GM21825 (cell line): ENCODE measurements around the gene GCA.
A peak's percentile ranks its signal among the peaks of the same experiment; 100 is the strongest.

Source experiments
- ATAC-seq: cut with Tn5 transposase; IDR thresholded peaks from one replicate; pipeline ENCODE4 v1.9.1; 2021; ENCODE audit warnings: mild to moderate bottlenecking, moderate library complexity; ENCODE audit not compliant: unreplicated experiment

The GCA gene, protein sequence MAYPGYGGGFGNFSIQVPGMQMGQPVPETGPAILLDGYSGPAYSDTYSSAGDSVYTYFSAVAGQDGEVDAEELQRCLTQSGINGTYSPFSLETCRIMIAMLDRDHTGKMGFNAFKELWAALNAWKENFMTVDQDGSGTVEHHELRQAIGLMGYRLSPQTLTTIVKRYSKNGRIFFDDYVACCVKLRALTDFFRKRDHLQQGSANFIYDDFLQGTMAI

DNA sequence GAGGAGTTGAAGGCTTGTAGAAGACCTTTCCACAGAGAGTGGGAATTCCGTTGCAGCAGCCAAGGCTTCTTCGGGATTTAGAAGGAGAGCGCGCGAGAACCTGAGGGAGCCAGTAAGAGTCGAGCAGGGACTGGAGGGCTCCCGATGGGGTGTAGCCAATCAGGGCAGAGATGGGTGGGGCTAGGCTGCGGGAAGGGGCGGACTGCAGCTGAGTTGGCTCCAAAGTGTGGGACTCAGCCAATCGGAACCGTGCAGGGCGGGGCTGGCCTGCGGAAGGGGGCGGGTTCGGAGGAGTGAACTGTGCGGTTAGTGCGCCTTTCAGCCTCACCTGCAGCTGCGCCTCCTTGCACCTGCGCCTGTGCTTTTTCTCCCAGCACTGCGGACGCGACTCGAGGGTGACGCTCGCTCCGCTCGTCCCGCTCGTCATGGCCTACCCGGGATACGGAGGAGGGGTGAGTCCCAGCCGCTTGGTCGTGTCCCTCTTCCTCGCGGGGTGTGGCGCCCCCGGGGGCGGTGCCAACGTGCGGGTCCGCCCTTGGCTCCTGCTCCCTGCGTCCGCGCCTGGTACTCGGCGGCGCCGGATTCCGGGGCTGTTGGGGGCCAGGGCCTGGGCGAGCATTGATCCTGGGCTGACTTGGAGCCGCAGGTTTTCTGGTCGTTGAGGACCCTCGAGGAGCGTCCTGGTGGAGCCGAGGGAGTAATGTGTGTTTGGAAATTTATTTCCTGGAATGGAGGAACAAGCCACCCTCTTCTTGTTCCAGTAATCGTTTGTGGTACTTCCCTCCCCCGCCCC lies at the start of gene GCA:
Gene GCA, plus strand, starts transcription at position 309 of the 793 bp plus-strand sequence. Its CDS starts 117 bp downstream, at position 426.
- ATAC-seq, result peak; percentile 99

DNA sequence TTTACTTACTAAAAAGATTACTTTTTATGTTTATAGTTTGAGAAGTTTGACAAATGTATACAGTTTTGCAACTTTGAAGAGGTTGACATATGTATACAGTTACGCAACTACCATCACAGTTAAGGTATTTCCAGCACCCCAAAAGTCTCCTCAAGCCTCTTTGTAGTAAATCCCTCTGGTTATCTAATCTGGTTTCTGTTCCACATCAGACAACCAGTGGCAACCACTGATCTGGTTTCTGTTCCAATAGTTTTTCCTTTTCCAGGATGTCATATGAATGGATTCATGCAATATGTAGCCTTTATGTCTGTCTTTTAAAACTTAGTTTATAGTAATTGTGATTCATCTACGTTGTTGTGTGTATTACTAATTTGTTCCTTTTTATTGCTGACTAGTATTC lies 48.9 kb upstream of the GCA start:
- no peak for ATAC-seq

DNA sequence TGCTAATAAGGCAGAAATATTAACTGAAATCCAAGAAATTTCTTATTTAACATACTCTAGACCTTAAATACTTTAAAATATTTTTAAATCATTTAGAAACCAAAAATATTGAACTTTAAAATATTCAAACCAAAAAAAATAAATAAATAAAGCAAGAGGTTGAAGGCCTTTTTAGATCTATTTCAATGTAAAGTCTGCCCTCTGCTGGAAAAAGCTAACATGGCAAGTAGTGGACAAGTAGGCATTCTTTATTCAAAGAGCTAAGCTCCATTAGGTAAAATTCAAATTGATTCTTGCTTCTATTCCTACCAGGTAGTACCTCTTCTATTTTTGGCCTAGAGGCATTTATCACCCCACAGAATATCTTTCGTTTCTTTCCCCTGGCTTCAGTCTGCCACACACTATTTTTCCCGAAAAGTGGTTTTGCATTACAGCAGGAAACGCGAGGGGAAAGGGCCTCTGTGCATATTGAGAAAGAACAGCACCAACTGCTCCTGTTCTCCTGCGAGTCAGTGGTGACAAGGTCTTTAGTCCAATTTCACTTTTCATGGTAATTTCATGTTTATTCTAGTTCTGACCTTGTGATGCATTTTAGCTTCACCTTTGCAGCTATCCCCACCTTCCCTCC lies 45.9 kb upstream of the GCA start:
- peak; percentile 57 for ATAC-seq

DNA sequence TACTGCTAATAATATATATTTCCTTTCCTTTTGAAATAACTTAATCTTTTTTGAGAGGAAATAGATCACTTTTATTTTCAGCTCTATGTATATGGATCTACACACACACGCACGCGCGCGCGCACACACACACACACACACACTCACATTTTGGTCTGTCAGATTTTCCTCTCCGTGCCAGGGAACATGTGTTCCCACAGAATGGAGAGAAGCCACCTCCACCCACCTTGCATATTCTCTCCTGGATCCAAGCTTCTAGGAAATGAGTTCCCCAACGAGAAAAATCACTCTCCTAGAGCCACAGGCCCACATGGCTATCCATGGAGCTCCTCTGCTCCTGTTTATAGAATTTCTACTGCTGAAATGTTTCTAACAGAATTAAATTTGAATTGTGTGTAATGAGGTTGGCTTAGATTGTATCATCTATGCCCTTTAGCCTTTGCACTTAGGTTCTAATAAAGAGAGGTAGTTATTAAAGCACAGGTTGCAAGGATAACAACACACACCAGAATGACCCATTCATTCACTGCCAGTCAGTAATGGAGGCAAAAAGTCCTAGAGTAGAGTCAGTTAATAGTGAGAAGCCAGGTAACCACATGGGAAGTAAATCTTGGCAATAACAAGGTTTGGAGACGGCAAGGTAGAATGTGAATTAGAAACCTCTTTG lies 45.1 kb upstream of the GCA start:
- no peak for ATAC-seq

DNA sequence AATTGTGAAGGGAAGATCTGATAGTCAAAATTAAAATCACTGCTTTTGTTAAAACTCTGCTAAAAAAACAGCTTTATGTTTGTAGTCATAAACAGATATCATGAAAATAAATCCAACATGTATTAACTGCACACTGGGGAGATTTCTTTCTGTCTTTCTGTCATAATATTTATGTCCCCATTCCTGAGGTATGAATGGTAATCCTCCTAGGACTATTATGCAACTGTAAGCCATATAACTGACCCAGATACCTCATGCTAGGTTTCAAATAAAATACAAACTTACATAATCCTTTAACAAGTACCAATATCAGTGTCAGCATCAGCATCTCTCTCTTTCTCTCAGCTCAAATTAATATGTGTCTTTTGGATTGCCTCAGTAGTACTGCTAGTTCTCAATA lies 43.7 kb upstream of the GCA start:
- ATAC-seq, result no peak

DNA sequence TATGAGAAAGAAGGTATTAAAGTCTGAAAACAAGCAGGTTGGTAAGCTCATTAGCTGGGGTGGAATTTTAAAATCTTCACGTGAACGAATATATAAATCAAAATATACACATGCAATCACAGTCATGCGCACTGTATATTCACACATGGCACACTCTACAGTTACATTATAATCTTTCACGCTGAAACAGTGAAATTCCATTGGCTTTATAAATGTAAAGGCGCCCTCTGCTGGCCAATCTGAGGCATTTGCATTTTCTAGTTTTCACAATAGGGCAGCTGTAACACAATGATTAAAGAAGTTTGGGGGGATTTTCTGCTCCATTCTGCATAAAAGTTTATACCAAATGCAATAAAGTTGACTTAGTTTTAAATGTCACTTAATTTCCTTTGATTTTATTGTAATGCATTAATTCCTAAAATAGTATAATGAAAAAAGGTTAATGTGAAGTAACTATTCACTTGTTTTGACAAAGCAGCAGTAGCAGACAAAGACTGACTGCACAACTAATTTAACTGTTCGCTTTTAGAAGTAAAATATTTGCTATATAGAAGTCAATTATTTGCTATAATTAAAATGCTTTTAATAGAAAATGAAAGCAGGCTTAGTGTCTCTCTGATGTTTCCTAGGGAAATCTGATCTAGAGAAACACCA lies 42.7 kb upstream of the GCA start:
- ATAC-seq, result peak; percentile 54

DNA sequence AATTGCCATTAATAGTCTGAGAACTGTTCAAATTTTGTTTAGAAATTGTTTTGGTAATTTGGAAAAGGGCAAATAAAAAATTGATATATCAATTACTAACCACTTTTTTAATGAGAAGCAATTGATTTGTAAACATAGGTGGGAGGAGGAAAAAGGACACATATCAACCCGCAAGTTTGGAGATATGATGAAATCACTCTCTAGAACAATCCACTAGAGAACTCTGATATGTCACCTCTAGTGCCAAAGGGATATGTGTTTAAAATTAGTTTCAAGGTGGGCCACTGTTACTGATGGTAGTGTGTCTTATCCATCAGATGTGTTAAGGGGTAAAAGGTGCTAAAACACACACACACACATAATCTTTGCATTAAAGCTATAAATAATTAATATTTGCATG lies 42.1 kb upstream of the GCA start:
- no peak for ATAC-seq

DNA sequence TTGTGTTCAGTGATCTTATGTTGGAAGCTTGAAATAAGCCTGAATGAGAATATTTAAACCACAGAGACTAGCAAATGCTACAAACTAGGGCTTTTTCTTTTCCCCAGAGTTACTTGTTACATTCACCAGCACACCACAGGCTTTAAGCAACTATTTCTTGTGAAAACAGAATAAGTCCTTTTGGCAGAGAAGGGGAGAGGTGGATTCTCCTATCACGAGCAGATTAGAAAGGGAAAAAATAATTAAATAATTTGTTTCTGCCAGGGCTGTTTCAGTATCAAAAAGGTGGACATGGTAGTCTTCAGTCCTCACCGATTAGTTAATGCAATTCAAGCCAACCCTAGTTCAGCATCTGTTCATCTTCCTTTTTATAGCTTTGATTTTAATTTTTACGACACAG lies 38.0 kb upstream of the GCA start:
- ATAC-seq, result no peak

DNA sequence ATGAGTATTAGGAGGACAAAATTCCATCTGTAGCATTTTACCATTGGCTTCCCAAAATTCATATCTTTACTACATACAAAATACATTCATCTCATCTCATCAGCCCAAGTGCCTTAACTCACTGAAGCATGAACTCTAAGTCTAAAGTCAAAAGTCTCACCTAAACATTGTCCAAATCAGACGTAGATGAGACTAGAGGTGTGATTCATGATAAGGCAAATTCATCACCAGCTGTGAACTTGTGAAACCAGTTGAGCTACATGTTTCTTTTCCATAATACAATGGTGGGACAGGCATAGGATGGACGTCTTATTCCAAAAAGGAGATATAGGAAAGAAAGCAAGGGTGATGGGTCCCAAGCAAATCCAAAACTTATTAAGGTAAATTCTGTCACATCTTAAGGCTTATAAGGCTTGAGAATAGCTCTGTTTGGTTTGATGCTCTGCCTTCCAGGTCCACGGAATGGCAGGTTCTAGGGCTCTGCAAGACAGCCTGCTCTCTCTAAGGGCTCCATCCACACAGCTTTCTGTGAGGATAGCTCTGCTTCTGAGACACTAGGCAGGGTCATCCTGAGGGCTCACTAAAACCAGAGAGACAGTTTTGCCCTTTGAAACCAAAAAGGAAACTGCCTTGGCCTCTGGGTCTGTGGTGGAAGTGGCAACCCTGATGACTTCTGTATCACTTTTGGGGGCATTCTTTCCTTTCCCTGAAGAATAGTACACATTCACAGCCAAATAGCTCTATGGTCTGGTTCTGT lies 35.0 kb upstream of the GCA start:
- peak; percentile 68 for ATAC-seq

DNA sequence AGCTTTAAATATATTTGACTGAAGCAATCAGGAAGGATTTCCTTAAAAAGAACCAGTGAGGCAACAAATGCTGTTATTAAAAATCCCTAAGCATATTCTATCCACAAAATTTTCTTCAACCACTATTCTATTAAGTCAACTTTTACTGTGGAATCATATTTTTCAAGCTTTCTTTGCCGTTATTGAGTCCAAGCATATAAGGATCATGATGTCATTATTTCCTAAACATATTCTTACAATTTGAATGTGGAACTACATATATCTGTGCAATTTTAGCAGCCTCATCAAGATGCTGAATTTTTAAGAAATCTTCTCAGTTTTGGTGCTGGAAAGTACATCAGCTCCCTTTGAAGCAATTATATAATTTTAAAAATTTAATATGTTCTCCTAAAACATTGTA lies 31.1 kb upstream of the GCA start:
- no peak for ATAC-seq

DNA sequence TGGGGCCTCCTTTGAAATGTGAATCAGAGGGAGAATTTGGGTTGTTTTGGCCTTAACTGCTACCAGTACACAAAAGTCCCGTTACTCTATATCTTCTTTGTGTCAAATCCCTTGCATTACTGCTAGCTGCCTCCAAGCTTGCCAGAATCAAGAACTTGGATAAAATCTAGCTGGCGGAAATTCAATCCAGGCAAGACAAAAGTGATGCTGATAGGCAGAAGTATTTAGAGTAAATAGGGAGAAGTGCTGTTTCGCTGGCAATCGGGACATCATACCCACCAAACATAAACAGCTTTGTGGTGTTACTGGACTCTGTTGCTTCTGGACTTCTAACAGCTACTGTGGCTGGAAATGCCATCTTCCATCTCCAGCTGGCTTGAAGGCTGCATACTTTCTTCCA lies 28.0 kb upstream of the GCA start:
- no peak for ATAC-seq

DNA sequence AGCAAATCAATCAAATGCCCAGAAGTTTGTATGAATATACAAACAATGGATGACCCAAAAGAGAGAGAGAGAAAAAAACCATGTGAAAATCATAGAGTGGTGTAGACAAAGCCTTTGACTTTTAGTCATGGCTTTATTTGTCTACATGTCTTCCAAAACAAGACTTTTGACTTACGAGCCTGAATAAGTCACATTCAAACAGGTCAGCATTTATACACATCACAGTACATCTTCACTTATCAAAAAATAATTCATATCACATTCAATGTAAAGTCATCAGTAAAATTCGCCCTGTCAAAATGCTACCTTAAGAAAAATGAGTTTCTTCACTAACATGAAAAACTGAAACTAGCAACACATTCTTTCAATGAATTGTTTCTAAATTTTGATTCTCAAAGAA lies 27.3 kb upstream of the GCA start:
- no peak for ATAC-seq

DNA sequence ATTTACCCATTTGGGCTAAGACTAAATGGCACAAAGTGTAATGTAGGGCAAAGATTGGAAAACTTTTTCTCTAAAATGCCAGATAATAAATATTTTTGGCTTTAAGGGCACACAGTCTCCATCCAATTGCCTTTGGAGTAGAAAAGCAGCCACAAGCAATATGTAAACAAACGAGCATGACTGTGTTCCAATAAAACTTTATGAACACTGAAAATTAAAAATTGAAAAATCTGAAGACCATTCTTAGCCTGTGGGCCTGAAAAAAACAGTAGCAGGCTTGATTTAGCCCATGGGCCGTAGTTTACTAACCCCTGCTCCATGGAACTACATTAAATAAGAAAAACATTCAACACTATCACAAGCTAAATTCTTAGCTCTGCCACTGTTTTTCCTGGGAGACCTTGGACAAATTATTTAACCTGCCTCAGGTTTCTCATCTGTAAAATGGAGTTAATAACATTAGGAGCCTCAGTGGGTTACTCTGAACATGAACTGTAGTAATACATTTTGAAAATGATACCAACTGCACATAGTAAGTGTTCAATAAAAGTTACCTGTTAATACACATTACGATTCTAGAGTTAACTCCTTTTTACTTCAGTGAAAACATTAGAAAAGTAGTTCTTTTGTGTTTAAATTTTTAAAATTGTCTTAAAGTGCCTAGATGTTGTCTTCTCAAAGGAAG lies 26.7 kb upstream of the GCA start:
- ATAC-seq, result no peak

DNA sequence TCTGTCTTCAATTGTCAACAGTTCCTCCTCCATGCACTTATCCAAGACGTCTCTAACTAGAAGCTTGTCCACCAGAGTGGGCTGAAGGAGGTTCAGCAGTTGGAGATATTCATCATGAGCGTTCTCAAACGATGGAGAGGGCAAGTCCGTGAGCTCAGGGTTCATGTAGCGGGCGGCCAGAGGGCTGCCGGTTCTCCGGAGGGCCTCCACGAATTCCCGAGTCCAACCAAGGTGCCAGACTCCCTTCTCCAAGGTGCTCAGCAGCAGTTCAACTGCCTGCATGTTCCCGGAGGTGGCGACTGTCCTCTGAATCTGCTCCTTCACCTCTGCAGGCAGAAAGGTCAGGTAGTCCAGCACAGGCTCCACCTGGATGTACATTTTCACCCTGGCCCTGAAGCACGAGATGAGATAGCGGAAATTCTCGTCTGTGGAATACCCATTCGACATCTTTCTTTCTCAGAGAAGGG lies 26.0 kb upstream of the GCA start:
- peak; percentile 9 for ATAC-seq

DNA sequence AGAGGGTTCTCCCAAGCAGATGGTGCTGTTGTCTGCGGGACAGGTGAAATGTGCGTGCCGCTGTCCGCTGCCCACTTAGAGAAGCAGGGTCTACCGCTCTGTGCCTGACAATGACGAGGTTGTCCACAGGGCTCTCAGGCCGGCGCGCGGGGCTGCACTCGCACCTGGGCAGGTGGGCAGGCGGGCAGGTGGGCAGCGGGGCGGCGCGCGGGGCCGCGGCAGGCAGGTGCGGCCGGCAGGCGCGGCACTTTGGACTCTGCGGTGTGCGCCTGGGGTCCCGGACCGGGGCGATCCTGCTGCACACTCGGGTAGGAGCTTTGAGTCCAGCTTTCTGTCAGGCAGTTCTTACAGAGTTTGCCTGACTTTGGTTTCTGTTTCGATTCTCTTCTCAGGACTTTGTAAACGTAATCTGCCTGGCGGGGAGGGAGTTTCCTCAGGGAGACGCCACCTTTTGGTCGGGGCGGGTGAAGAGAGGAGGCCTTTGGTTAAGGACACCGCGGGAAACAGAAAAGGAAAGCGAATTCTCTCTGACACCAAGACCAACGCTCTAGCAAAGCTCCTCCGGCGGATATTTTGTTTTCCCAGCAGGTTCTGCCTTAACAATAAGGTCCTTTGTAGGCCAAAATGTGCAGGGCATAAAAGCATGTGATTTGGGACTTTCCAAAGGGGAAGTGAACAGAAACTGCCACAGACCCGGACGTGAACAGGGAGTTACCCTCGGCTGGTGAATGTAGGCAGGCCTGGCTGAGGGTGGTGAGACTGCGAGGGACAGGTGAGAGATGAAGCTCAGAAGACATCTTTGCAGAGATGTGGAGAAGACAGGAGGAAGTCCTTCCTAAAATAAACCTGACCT lies 25.4 kb upstream of the GCA start, which contains the start of gene IFIH1:
Gene IFIH1, minus strand, starts transcription at position 357 of the 853 bp plus-strand sequence. CDS start 377 bp downstream, outside the sequence.
- ATAC-seq, result peak; percentile 87

DNA sequence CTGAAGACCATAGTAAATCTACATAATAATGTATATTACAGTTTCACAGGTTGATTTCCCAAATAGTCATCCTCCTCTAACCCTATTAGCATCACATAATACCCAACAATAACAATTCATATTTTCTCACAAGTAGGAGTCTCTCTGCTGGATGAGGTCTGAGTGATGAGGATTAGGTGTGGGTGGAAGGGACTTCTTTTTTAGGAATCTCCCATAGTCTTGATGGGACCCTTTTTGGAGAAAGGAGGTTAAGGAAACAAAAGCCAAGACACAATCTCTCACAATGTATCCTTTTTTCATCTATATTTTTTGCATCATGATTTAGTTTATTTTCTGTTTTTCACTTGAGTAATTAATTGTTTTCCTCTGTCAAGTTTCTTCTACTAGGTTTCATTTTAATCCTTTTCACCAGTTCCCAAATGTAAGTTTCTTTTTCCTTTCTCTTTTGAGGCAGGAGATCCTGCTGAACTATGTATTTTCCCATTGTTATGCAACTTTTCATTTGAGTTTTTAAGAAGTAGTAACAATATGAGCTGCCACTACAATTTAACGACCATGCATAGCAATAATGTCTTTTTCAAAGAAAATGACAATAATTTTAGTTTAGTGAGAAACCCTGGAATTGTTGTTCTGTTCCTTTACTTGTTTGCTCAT lies 22.9 kb upstream of the GCA start:
- no peak for ATAC-seq

DNA sequence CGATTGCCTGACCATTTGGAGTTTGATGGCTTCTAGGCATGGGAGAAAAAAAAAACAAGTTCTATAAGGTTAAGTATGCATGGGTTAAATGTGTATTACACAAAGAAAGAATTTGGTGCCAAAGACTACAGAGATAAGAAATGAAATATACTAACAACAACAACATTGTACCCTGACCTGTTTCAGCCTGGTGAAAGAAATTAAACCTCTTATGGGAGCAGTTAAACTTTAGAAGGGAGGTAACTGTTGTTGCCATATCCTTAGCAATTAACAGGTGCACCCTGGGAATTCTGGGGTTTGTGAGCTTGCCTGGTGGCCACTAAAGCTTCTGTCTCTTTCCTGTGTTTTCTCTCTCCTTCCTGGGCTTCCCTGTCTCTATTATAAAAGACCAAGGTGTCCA lies 19.0 kb upstream of the GCA start:
- no peak for ATAC-seq

DNA sequence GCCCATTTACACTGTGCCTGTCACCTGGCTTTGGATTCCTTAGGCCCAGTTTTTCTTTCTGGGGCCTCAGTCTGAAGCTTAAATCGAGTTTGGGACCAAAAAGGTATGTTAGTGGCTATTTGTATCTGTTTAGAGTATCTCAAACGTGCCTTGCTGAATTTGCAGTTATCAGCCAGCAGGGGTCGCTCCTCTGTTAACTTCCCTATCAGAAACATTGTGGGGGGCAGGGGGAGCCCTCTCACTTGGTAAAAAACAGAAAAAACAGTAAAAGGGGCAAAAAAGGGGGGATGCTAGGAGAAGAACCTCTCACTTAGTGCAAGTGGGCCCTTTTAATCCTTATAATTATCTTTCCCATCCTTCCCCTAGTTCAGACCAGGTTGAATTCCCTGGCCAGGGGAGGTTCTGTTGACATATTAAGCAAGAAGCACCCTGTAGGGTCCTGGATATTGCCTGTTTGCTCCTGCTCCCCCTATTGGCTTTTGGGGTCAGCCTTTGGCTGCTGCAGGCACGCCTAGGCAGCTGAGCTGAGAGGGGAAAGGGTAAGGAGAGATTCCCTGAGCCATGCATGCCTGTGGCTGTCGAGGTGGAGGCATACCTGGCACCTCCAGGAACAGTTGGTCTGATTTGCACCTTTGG lies 16.7 kb upstream of the GCA start:
- no peak for ATAC-seq
